SHP77 treated with DMSO at 0.1 percent for 48 hours (cell line): ENCODE data around the gene C9orf50.
"Not testable (repeated sequence)": the region's sequence is repeated elsewhere in the genome, so short reads cannot be mapped to it uniquely, and the experiment has no call there.

Experiments
- DNase-seq: peaks from one replicate; lab custom pipeline; 2025; lab: John Stamatoyannopoulos, UW

C9orf50 gene

GRCh38 chr9:129610473-129611306 lies 10.2 kb downstream of the C9orf50 start:
- DNase-seq, result peak; percentile 22

DNA sequence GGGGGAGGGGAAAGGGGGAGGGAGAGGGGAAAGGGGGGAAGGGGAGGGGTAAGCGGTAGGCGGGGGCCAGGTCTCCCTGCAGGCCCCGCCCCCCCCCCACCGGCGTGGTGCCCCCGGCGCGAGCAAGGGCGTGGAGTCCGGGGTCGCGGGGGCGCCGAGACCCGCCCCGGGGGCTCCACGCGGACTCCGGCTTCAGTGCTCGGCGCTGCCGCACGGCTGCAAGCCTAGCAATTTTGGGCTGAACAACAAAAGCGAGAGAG lies 10.8 kb downstream of the C9orf50 start:
- DNase-seq, result no peak

DNA sequence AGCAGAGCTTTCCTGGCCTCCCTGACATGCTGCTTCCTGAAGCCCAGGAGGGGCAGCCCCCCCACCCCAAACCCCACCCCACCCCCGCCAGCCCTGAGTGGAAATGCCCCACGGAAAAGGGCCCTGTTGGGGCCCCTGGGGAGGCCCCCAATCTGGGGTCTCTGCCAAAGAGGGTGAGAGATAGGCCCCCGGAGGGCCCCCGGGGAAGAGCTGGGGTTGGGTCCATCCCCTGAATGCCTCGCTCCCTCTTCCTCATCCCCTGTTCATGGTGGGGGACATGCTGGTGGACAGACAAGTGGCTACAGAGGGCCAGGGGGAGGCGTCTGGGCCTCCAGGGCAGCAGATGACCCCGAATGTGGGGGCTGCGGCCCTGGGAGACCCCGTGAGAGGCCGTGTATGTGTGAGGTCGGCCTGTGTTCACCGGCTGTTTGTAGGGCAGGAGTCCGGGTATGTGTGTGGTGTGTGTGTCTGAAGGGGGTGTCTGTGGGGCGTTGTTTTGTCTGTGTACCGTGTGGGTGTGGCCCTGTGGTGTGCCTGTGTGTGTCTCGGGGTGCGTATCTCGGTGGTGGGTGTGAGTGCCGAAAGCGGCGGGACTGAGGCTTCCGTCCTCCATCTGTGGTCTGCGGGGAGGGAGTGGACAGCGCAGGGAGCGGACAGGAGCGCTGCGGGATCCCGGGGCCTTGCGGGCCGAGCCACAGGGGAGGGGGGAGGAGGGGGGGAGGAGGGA lies 11.3 kb downstream of the C9orf50 start:
- no peak for DNase-seq

DNA sequence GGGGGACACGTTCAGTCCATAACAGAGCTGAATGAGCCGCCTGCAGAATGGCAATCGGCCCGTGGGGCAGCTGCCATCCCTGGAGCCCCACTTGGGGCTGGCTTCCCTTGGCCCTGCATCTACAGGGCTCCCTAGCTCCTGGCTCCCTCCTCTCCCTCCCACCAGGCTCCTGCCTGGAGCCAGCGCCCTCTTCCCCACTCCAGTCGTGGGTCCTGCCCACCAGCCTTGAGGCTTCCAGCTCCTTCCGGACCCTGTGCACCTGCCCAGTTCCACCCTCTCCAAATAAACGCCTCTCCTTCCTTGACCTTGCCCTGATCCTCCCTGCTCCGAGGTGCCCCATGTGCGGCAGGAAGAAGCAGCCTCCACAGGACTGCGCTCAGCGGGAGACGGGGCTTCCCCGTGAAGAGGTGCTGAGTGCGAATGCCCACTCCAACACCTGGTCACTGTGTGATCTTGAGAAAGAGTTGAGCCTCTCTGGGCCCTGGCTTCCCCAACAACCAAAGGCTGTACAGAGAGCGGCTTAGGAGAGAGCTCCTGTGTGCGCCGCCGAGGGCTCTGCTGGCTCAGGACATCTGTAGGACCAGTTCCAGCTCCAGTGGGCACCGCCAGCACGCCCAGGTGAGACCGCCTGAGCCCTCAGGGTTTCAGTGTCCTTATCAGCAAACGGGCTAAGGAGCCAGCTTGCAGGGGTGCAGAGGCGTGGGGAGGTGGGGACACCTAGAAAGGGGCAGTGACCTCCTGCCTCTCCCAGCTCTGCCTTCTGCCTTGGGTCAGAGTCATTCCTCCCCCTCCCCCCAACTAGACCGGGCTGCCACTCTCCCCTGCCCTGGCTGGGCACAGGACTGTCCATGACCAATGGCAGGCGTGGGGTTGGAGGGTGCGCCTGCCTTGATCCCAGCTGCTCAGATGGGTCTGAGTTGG lies 12.1 kb downstream of the C9orf50 start:
- no peak for DNase-seq

DNA sequence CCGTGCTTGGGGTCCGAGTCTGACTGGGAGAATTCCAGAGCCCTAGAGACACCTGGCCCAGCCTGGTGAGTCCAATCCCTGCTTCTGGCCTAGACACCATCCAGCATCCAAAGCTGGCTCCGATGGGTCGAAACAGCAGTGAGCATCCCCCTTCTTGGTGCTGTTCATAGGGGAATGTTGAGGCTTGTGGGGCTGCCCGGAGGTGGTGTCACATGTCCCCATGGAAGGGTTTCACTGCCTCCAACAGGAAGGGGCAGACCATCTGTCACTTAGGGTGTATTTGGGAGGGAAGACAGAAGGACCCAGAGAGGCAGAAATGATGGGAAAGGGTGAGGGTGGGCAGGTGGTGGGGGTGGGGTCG lies 13.9 kb downstream of the C9orf50 start:
- DNase-seq, result no peak

GRCh38 chr9:129606161-129607026 lies 14.5 kb downstream of the C9orf50 start:
- DNase-seq, result no peak

- DNase-seq, result no peak
Observed at GRCh38 chr9:129604766-129605163, 16.1 kb downstream of the C9orf50 start.

GRCh38 chr9:129604056-129604765 lies 16.7 kb downstream of the C9orf50 start:
- no peak for DNase-seq

DNA sequence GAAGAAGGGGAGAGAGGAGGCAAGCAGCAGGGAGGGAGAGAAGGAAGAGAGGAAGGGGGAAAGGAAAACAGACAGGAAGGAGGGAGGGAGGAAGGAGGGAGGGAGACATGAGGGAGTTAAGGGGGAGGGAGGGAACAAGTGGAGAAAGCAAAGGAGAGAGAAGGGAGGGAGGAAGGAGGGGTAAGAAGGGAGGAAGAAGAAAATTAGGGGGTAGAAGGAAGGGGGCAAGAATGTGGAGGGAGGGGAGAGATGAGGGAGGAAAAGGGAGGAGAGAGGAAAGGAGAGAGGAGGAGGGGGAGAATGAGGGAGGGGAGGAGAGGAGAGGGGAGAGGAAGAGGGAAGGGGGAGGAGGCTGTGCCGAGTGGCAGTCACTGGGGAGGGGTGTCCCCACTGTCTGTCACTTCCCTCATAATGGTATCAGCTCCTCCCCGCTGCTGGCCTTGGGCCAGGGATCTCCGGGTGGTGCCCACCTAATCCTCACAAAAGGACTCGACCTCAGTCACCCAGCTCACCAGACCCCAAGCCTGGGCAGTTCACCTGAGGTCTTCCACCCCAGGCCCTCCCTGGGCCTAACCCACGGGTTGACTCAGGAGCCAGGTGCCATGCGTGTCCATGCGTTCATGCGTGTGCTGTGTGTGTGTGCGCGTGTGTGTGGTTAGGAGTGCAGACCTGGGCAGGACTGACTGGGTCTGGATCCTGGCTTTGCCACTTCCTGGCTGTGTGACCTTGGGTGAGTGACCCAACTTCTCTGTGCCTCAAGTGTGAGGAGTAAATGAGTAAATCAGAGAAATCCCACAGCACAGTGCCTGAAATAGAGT lies 18.1 kb downstream of the C9orf50 start:
- no peak for DNase-seq

GRCh38 chr9:129601082-129601674 lies 19.7 kb downstream of the C9orf50 start:
- DNase-seq, result no peak

DNA sequence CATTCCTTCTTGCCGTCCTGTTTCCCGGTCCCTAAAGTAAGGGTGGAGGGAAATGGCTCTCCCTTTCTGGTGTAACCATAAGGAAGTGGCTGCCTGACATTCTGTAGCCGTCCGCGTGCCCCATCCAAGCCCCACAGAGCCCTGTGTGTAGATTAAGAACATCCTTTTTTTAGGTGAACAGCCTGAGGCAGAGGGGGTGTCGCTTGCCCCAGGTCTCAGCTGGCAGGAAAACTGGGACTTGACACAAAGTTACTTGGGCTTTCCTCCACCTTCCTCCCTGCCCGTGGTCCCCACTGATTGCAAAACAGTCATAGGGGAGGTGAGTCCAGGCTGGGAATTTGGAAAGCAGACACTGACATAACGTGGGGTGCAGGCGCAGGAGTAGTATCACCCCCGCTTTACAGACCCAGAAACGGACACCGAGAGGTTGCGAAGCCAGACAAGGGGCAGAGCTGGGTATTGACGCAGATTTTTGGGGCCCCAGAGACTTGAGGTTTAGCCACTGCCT lies 22.8 kb downstream of the C9orf50 start:
- no peak for DNase-seq

DNA sequence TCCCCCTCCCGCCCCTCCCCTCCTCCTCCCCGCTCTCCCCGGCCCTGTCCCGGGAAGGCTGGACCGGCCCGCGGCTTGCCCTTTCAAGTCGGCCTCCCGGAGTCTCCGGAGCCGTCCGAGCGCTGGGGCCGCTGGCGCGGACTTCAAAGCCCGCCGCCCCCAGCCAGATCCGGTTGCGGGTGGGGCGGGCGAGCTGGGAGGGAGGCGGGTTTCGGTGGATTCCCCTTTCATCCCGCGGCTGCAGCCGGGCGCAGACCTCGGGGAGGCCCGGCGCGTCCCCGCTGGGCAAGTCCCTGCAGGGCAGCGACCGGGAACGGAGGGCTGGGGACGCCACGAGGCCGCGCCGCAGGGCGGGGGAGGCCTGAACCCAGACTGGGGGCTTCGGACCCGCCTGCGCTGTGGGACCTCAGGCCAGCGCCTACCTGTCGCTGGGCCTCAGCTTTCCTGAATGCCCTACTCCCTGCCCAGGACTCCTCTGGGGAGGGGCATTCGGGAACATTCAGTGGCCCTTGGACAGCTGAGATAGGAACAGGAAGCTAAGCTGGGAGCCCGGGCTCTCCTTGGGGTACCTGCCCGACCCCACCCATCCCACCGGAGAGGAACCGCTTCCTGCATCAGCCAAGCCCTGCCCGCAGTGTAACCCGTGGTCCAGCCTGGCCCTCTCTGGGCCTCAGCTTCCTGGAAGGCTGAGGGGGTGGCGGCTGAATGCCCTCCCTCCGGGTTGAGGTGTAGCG lies 23.4 kb downstream of the C9orf50 start:
- no peak for DNase-seq

DNA sequence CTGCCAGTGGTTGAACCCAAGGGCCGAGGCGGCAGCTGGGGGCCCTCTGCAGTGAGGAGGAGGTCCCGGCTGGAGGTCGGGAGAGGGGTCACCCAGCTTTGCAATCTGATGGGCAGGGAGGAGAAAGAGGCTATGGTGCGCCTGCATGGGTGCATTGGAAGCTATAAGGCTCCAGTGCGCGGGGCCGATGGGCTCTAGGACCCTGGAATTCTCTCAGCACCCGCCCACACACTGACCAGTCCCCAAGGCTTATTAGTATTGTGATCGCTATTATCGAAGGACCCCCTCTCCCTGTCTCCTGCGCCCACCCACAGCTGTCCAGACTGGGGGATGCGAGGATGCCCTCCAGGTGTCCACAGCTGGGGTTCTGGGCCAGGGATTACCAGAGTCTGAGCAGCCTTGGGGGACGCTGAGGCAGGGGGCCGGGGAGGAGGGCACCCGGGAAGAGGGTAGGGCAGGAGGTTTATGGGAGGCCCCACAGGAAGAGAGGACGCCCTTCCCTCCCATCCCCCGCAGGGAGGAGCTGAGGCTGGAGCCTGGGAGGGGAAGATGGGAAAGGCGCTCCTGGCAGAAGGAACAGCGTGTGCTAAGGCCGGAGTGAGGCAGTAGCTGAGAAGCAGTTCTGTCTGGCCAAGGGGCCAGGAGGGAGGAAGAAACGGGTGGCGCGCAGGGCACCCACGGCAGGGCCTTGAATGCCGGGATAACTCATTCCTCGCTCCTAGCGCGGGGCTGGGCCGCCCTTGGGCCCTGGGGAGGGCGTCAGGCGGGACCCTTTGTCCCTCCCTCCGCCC lies 24.2 kb downstream of the C9orf50 start:
- no peak for DNase-seq

DNA sequence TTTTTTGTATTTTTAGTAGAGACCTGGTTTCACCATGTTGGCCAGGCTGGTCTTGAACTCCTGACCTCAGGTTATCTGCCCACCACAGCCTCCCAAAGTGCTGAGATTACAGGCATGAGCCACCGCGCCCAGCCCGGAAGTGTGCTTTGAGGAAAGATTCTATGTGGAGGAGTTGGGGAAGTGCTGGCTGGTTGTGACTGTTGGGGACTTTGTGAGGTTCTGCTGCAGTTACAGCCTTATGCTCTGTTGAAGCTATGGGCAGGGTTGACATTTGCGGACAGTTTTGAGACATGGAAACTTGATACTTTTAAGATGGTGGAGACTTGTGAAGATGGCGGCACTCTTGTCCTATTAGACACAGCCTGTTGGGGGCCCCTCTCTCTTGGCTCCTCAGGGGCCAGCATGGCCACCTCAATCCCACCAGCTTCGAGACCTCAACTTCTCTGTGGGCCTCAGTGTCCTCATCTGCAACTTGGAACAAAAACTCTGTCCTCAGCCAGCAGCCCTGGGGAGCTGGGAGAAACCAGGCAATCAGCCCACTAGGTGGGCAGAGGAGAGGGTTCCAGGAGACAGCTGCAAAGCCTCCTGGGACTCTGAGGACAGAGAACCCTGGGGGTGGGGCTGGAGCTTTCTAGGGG lies 24.9 kb downstream of the C9orf50 start:
- no peak for DNase-seq

DNA sequence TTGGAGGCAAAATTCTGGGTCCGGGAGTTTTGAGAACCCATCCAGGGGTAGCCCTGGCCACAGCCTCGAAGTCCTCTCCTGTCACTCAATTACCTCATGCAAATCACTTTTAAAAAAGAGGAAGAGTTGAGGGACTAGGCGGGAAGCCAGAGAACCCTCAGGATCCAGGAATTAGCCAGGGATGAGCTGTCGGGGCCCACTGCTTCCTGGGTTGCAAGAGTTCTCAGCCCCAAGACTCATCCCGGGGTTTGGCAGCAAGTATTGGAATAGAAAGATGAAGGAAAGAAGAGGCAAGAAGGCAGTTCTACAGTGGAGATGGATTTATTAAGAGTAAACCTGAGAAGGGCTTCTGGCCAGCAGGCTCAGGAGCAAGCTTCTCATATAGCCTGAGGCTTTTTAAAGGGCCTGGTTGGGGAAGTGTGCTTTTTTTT lies 25.6 kb downstream of the C9orf50 start:
- DNase-seq, result no peak

- no peak for DNase-seq
Observed at GRCh38 chr9:129594632-129595031, 26.3 kb downstream of the C9orf50 start.

DNA sequence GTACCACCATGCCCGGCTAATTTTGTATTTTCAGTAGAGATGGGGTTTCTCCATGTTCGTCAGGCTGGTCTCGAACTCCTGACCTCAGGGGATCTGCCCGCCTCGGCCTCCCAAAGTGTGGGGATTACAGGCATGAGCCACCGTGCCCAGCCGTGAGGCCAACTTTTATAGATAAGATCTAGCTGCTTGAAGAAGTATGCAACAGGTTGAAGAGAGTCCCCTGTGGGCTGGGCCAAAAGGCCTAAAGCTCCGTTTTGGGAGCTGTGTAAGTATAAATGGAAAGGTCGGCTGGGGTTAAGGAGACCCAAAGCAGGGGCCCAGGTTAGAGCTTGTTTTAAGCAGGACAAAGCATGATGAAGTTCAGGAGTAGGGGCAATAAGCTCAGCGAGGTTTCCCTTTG lies 28.1 kb downstream of the C9orf50 start:
- DNase-seq, result not testable (repeated sequence)

DNA sequence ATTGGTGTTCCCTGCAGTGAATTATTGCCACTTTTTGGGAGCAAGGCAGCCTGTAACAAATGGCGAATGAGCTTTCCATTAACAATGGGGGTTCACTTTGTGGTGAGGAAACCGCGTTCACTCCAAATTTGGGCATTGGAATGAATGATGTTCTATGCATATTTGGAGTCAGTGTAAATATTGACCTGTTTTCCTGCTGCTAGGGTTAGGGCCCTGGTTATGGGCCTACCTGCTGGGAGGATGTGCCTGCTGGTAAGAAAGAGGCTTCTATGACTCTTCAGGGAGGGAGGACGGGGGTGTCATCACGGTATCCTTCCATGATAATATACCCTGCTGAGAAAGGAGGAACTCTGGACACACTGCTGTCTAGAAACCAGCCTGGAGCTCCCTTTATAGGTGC lies 29.0 kb downstream of the C9orf50 start:
- DNase-seq, result no peak
